GM19452 (cell line): Measurements from ENCODE around the gene ZFHX3.

Experiments
- ATAC-seq: cut with Tn5 transposase; IDR thresholded peaks from one replicate; pipeline ENCODE4 v1.9.1; 2021; ENCODE audit not compliant: unreplicated experiment

ZFHX3 gene

DNA sequence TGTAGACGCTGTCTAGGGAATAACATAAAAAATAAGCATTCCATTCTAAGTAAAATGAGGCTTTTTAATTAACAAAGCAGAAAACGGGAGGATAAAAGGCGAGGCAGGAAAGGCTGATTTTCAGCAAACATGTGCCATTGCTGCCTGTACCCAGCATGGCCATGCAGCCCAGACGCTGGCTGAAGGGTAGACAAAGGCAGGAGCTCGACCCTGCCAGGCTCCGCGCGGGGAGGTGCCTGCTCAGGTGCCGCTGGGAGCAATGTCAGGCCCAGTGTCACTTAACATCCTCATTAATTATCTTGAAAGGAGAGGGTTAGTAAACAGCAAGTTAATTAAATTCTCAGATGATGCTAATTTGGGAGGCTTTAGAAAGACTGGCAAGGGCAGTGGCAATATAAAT, 136.0 kb downstream of the ZFHX3 start:
- ATAC-seq: no peak

DNA sequence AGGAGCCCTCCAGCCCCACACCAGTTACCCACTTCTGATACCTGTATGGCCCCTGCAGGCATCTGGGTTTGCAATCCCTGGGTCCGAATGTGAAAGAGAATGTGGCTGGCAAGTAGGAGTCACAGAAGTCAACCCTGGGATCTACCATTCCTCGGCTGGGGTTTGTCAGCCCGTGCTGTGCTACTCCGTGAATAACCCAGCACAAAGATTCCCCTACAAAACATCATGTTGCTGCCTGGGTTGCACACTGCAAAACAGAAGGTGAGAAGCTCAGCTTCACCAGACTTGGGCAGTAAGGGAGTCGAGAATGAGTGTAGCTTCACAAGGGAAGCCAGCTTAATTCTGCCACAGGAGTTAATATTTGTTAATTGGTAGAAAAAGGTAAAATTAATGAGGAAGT, 137.1 kb downstream of the ZFHX3 start:
- no peak for ATAC-seq

DNA sequence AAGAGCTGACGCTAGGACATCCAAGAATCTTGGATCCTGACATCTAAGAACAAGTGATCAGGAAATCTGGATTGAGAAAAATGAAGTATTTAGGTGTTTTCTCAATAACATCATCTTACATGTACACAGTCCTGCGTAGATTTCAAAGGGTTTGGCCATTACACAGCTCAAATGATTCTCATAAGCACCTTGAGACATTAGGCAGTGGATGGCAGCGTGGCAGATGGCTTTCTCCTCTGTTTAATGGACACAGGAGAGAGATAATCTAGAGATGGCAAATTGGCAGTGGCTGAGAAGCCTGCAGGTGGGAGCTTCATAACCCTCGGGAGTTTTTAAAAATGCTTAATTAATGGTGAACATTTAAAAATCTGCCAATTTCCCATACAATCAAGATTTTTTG, 137.5 kb downstream of the ZFHX3 start:
- no peak for ATAC-seq

DNA sequence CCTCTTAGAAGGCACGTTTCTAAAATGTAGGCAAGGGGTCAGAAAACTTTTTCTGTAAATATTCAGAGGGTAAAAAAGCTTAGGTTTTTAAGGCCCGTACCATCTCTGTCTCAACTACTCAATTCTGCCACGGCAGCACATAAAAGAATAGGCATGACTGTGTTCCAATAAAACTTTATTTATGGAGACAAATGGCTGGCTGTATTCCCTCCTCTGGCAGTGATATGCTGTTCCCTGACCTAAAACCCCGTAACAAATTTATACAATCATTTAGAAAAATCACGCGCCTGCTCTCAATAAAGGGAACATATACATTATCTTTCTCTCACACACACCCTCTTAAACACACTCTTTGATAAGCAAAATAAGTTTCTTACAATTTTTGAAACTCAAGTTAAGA, 138.7 kb downstream of the ZFHX3 start:
- ATAC-seq: no peak

DNA sequence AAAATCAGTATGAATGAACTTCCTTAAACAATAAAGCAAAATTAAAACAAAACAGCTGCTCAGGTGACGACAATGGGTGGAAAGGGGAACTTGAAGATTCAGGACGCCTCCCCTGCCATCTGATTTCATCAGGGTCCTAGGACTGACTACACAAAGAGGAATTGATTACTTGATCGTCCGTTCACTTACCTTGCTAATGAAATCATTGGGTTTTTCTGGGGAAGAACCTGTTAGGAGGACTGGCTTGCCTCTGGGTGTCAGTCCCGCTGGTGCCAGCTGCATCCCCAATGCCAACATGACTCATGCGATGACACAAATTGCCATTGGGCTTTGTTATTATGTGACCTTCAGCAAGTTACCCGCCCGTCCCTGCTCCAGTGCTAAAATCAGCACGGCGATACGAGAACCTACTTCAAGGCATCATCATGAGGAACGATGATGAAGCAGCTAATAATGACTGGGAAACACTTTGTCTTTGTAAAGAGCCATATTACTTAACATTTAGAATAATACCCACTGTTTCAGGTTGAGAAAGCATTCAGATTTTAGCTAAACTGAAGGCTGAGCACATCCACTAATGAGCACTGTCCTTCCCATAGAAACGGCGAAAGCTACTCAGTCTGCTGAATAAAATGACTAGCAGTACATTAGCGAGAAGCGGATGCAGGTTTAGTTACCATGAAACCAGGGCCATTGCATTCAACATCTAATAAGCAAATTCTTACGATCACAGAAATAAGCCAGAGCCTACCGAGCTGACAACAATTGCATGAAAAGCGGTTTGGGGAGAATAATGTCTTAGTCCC, 139.4 kb downstream of the ZFHX3 start:
- ATAC-seq: no peak

DNA sequence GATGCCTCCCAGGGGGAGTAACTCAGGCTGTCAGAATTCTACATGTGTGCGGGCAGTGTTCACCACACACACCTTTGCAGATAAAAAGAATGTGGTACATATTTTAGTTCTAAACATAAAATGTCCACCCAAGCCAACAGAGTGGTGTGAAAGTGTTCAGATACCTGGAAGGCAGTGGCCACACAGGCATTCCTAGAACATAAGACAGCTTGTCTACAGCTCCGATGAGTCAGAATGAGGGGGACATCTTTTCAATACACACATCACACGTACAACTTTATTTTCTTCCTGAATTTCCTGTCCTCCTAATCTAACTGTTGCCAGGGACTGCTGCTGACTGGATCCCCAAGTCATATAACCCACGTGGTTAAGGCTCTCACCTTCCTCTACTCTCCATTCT, 142.3 kb downstream of the ZFHX3 start:
- ATAC-seq: no peak

DNA sequence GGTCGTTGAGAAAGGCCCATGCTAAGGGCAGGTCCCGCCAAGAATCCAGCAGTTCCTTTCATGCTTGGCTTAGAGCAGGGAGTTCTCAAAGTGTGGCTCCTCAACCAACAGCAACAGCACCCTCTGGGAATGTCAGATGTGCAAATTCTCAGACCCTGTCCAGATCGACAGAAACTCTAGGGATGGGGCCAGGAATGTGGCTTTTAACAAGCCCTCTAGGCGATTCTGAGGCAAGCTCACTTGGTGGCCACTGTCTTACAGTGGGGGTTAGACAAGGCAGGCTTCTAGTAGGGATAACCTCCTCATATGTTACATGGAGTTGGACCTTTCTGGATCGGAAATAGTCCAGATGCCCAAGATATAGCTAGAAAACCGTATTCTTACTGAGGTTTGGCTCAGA, 144.8 kb downstream of the ZFHX3 start:
- no peak for ATAC-seq

DNA sequence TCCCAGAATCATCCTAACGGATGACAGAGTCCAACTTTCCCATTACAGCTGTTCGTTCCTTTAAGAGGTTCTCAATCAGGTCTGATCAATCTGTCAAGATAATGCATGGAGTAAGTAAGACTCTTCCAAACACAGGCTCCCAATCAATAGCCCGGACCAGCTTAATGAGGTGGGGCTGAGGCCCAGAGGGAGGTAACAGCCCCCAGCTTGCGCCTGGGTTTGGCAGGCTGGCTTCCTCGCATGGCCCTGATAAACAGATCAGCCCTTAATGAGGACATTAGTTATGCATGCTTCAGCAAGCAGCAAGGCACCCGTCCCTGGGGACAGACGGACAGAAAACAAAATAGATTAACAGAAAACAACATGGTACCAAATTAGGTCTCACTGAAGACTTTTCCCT, 145.7 kb downstream of the ZFHX3 start:
- ATAC-seq: no peak

DNA sequence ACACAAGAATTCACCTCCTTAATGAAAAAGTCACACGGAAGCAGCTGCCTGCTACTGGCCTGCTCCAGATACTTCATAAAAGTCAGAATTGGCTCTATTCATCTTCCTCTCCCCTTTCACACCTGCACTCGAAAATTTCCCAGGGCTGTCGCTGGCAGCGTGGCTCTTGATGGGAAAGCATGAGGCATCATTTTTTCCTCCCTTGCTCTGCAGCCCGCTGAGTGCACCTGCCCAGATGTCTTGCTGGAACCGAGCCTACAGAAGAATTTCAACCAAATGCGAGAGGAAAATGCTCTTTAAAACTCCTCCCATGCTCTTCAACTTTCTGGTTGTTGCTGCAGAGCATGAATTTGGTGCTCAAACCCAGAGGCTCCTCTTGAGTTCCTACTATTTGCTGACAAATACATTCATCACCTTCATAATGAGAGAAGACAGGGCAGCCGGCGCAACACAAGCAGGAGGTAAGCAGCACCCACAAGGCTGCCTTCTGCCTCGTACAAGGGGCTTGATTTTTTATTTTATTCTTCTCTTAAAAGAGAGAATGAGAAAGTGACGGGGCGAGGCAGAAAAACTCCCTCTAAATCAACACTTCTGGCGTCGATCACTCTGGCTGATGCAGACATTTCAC, 146.8 kb downstream of the ZFHX3 start:
- no peak for ATAC-seq

DNA sequence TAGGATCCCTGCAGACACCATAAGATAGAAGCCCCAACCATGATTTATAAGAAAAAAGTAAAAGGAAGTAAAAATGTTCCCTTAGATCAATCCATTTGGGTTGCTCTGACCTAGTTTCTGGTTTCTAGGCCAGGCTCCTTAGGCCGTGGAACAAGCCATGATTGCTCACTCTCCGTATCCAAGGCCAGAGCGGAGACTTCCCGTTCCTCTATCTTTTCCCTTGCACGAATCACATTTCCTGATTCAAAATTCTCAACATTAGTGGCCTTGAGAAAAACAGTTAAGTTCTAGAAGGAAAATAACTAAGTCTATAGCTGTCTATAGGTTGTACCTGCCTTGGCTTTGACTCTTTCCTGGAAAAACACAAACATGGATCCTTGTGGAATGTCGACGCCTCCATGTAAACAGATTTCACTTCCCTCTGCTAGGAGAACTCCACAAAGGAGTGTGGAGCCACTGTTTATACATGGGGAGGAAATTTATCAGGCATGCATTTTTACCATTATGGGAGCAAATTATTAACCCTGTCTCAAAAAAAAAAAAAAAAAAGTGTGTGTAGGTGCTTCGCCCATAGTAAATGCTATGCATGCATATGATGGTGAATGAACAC, 149.6 kb downstream of the ZFHX3 start:
- no peak for ATAC-seq

DNA sequence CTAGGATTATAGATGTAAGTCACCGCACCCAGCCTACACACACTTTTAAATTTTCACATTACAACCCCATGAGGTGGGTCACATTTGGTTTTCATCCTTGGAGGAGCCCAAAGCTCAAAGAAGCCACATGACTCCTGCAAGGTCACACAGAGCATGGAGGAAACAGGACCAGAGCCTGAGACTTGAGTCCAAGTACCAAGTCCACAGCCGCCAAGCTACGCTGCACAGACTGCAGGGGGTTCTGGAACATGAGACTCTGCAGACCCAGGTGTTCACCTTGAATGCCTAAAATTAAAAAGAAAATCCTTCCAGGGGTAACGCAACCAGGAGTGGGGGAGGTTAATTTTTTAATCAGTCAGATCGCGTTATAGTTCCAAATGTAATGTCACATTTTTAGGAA, 150.2 kb downstream of the ZFHX3 start:
- ATAC-seq: no peak

DNA sequence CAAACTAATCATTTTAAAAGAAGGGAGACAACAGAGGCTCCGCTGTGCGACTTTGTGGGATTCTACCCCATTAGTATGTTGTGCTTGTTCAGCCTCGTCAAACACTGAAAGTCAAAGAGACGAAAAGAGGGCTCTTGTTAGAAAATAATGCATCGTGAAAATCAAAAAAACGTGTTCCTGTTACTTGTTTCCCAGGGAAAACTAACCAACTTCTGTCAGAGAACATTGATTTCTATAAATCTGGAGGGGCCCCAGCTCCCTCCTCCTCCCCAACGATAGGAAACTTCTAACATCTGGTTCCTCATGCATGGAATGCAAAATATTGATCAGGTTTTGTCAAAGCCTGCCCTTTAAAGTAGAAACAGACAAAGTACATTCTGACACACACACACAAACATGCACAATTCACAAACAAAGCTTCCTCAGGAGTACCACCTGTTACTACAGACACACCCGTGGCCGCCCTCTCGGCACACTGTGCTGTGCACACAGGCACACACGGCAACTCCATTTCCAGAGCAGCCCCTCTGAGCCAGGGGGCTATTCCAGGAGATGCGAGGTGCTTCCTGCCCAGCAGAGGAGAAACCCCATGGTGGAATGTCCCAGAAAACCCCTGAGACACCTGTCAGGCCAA, 151.3 kb downstream of the ZFHX3 start:
- no peak for ATAC-seq

DNA sequence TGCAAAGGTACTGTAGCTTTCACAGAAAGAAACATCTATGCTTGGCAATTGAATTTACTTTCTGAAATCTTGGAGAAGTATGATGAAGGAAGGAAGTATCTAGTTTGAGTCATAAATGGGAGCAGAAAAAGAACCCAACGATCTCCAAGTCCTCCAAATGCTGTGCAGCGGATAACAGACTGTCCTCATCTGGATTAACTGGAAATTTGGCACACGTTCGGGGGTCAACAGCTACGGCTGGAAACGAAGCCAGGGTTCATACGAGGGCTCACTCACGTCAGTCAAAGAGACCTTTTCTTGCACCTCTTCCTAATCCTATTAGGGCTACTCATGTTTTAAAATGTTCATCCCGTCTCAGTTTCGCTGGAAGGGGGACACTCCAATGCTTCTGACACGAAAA, 152.0 kb downstream of the ZFHX3 start:
- ATAC-seq: no peak

DNA sequence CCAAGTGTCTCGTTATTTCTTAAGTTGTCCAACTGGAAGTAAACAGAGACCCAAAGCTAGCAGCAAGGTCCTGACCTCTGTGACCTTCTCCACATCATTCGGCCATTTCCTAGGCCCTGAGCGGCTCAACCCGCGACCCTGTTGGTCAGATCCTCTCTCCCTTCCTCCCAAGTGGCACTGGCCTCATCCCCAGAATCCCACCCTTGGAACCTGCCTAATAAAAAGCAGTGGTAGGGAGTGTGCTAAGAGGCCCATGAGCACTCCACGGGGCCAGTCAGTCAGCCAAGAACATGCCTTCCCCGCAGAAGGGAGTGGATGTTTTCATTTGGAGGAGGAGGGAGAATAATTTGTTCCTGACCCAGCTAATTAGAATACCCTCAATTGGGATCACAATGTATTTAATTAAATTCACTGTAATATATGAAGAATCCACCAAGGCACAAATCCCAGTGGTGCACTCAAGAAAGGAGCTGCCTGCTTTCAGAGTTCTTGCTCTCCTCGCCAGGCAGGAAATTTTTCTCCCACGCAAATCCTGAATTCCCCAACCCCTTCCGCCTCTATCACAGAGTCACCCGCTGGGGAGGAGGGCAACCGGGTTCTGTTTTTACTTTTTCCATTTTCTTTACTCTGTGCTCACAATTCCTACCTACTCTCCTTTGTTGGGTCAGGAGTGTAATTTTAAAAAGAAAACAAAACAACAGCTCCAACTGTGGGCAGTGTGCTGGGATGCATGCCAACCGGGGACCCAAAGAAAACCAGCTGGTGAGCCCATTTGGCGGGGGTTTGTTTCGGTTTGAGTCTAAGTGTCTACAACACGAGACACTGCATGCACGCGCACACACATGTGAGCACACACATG, 153.4 kb downstream of the ZFHX3 start:
- no peak for ATAC-seq

DNA sequence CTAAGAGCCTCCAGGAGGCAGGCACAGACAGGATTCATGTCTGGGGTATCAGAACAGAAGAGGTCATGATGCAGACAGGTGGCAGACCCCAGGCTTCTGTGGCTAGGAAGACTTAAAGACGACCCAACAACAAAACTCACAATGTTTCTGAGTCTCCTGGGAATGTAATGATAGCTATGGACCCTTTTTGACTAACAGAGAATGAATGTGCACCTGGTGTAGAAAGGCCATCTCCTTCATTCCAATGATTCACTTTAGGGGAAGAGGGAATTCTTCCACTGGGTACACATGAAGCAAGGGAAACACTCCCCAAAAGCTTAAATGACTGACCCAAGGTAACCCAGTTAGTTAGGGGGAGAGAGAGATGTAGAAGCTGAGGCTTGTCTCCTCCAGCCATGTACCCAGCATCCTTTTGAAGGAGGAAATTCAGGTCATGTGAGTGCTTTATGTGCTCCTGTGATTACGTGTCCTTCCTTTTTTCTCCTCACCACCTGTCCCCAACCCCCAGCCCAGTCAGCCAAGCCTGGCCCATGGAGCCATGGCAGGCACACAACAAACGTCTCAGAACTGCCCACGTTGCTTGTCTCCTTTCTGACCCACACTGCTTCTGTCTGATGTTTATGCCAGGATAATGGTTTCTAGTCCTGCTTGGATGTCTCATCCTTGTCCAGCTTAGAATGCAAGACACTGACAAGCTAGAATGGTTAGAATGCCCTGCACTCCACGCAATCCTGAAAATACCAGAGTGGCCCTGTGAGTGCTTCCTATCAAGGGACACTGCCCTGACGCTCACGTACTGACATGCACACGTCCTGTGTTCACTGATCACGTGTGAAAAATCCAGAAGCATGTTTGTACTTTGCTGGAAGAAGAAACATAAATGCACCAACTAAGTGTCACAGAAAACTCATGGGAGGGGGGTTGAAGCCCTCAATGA, 156.4 kb downstream of the ZFHX3 start:
- no peak for ATAC-seq

DNA sequence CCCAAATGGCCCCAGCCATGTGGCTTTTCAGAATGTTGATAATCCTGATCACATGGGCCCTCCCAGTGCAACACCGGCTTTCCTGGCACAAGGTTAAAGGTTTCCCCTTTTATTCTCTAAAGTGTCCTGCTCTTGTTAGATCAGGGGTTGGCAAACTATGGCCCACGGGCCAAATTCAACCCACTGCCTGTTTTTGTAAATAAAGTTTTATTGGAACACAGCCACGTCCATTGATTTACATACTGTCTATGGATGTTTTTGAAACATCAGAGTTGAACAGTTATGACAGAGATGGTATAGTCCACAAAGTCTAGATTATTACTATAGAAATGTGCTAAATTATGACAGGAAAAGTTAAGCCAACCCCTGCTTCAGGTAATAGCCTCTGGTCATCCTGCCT, 157.3 kb downstream of the ZFHX3 start:
- no peak for ATAC-seq

DNA sequence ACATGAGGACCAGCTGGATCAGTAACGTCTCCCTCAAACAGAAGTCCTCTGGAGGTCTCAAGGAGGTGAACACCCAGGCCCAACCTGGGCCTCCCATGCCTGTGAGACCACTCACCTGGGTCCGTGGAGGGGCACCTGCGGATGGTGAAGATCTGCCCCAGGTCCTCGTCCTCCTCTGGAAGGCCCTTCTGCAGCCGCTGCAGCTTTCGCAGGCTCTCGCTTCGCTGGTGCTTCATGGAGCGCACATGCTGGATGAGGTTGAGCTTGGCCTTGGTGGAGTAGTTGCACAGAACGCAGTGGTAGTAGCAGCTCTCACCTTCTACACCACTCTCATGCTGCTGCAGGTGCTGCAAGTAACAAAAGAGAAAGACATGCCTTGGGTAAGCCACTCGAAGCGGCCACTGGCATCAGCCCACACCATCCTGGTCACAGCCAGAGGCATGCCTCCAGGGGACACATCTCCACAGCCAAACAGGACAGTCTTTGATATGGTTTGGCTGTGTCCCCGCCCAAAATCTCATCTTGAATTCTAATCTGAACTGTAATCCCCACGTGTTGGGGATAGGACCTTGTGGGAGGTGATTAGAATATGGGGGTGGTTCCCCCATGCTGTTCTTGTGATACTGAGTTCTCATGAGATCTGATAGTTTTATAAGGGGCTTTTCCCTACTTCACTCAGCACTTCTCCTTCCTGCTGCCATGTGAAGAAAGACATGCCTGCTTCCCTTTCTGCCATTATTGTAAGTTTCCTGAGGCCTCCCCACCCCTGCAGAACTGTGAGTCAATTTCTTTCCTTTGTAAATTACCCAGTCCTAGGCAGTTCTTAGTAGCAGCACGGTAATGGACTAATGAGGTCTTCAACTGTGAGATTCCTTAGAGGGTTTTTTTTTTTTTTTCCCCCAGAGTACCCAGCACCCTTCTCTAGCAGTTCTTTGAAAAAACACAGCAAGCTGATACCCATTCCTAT, 158.0 kb downstream of the ZFHX3 start:
- ATAC-seq: no peak

DNA sequence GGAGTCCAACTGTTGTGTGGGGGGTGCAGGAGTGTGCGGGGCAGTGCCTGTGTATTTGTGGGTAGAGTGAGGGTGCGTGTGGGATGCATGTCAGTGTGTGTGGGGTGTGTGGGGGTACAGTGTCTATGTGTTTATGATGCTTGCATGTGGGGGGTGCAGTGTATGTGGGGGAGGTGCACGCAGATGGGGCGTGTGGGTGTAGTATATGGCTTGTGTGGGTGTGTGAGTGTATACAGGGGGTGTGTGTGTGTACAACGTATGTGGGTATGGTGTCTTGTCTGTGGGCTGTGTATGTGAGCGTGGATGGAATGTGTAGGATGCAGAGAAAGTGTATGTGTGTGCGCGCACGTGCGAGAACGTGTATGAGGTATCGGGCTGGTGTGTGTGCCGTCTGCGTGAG, 160.4 kb downstream of the ZFHX3 start:
- no peak for ATAC-seq
